ENCODE data around the gene ST6GALNAC6.

The ST6GALNAC6 gene

GRCh38 chr9:127931092-127931881 is 31.9 kb upstream of the ST6GALNAC6 start:
- peak; percentile 36 for DNase-seq

GRCh38 chr9:127930231-127931091 is 31.1 kb upstream of the ST6GALNAC6 start, which contains the start of gene PIP5KL1:
Gene PIP5KL1 (minus strand): TSS chr9:127930777. CDS start chr9:127930752, 25 bp downstream.
- DNase-seq = peak; percentile 63

- no peak for DNase-seq
These were observed 30.2 kb upstream of the ST6GALNAC6 start for GRCh38 chr9:127929625-127929979.

GRCh38 chr9:127928676-127929624 is 29.5 kb upstream of the ST6GALNAC6 start:
- no peak for DNase-seq

GRCh38 chr9:127927988-127928675 is 28.7 kb upstream of the ST6GALNAC6 start:
- DNase-seq = no peak

GRCh38 chr9:127927201-127927987 is 28.0 kb upstream of the ST6GALNAC6 start:
- DNase-seq = no peak

- DNase-seq = no peak
These were observed 27.4 kb upstream of the ST6GALNAC6 start for GRCh38 chr9:127926906-127927200.

- DNase-seq = no peak
These were observed 26.8 kb upstream of the ST6GALNAC6 start for GRCh38 chr9:127925959-127926905.

GRCh38 chr9:127924736-127925444 is 25.5 kb upstream of the ST6GALNAC6 start:
- no peak for DNase-seq

- DNase-seq = no peak
These were observed 24.4 kb upstream of the ST6GALNAC6 start for GRCh38 chr9:127923771-127924170.

- no peak for DNase-seq
These were observed 23.6 kb upstream of the ST6GALNAC6 start for GRCh38 chr9:127923046-127923445.

- no peak for DNase-seq
These were observed 22.2 kb upstream of the ST6GALNAC6 start for GRCh38 chr9:127921557-127922120.

- DNase-seq = no peak
These were observed 21.4 kb upstream of the ST6GALNAC6 start for GRCh38 chr9:127920794-127921193.

- no peak for DNase-seq
These were observed 19.9 kb upstream of the ST6GALNAC6 start for GRCh38 chr9:127919253-127919815.

- DNase-seq = no peak
These were observed 19.0 kb upstream of the ST6GALNAC6 start for GRCh38 chr9:127918183-127919107.

GRCh38 chr9:127917603-127918002 is 18.2 kb upstream of the ST6GALNAC6 start:
- no peak for DNase-seq

- DNase-seq = peak; percentile 60
These were observed 17.5 kb upstream of the ST6GALNAC6 start, which contains the start of gene ST6GALNAC4 for GRCh38 chr9:127916720-127917581. Gene ST6GALNAC4 (minus strand): TSS chr9:127917041. CDS start chr9:127916419, 622 bp downstream.
